ENCODE measurements around the gene SRSF7. TPM values are rescaled to one million over a fixed set of nuclear protein-coding genes. Genes with fewer than 3 reads are reported as not detected.

Gene SRSF7
- total and polyA plus RNA-seq, 12 donors = 39.8 to 248 (median 106) TPM

DNA sequence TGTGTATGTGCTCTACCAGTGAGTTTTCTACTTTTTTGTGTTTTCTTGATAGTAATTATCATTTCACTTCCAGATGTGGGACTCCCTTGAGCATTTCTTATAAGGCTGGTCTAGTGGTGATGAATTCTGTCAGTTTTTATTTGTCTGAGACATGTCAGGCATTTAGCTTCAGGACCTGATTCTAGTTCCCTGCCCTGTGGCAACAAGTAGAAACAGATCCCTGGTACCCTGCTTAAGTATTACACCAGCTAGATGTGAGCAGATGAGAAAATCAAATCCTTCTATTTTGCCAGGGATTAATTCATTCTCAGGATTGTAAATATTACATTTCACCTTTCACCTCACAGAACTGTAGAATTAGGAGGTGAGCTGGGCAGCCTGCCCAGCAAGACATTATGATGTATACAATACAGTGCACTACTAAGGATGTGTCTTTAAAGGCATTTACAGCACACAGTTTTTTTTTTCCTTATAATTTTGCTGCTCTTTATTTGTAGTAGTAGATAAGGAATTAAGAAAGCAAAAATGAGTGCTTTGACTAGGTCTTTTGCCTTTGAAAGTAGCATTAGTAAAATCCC lies 50.2 kb downstream of the SRSF7 start:
- intact Hi-C loops (cut with DNase I) = loop anchor here in 1 of 2 donors (10.0 kb wide), 1 partner anchor 106 kb away; no protein-coding TSS in a partner anchor
- DNase-seq = peak in 1 of 7 donors; percentile 41
- Histone ChIP-seq H3K27ac (peak overlapping the region in 1 of 5 donors; percentile 2), H3K4me3 (no peak overlapping the region), H3K4me1 (replicated peaks in 1 of 2) (peaks cover 4 to 16% of the 10 kb centered on the region in 2 donors), H3K9me3 (replicated peaks in 1 of 3) (no peaks in the 10 kb centered on the region), H3K27me3 (no peaks in the 10 kb centered on the region), H3K36me3 (replicated peaks in 1 of 2) (no peaks in the 10 kb centered on the region)
- TF ChIP-seq POLR2A (IDR thresholded peaks at IDR 0.05) = no peak
- TF ChIP-seq, protein P1, sequence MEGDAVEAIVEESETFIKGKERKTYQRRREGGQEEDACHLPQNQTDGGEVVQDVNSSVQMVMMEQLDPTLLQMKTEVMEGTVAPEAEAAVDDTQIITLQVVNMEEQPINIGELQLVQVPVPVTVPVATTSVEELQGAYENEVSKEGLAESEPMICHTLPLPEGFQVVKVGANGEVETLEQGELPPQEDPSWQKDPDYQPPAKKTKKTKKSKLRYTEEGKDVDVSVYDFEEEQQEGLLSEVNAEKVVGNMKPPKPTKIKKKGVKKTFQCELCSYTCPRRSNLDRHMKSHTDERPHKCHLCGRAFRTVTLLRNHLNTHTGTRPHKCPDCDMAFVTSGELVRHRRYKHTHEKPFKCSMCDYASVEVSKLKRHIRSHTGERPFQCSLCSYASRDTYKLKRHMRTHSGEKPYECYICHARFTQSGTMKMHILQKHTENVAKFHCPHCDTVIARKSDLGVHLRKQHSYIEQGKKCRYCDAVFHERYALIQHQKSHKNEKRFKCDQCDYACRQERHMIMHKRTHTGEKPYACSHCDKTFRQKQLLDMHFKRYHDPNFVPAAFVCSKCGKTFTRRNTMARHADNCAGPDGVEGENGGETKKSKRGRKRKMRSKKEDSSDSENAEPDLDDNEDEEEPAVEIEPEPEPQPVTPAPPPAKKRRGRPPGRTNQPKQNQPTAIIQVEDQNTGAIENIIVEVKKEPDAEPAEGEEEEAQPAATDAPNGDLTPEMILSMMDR (IDR thresholded peaks at IDR 0.05) = no peak

DNA sequence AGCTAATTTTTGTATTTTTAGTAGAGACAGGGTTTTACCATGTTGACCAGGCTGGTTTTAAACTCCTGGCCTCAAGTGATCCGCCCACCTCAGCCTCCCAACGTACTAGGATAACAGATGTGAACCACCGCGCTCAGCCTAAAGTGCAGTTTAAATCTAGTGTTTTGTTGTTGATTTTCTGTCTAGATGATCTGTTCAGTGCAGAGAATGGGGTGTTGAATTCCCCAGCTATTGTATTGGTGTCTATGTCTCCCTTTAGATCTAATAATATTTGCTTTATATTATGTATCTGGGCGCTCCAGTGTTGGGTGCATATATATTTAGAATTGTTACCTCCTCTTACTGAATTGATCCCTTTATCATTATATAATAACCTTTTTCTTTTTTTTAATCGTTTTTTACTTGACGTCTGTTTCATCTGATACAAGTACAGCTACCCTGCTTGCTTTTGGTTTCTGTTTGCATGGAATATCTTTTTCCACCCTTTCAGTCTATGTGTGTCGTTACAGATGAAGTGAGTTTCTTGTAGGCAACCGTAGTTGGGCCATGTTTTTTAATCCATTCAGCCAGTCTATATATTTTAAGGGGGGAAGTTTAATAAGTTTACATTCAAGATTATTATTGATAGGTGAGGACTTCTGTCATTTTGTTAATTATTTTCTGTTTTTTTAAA lies 50.9 kb downstream of the SRSF7 start:
- TF ChIP-seq, protein P1 (IDR thresholded peaks at IDR 0.05) = no peak
- TF ChIP-seq POLR2A (IDR thresholded peaks at IDR 0.05) = no peak
- H3K27me3 ChIP-seq = no peaks in the 10 kb centered on the region
- no peaks in the 10 kb centered on the region for H3K9me3 ChIP-seq (replicated peaks in 1 of 3)
- H3K36me3 ChIP-seq (replicated peaks in 1 of 2) = no peaks in the 10 kb centered on the region
- H3K4me1 ChIP-seq (replicated peaks in 1 of 2) = peaks cover 4 to 16% of the 10 kb centered on the region in 2 donors
- H3K27ac ChIP-seq = peak overlapping the region in 2 of 5 donors; percentile 13 to 22
- intact Hi-C loops (cut with DNase I) = loop anchor here in 1 of 2 donors (10.0 kb wide), 1 partner anchor 105 kb away; no protein-coding TSS in a partner anchor
- H3K4me3 ChIP-seq = no peak overlapping the region
- 79 to 86% (median 81%) methylated on average over 9 of the region's 9 CpGs for WGBS, 4 donors
- DNase-seq = peak in 1 of 7 donors; percentile 49

- Histone ChIP-seq H3K4me1 (replicated peaks in 1 of 2) (peaks cover 12 to 16% of the 10 kb centered on the region in 2 donors), H3K27ac (no peak overlapping the region), H3K27me3 (no peaks in the 10 kb centered on the region), H3K36me3 (replicated peaks in 1 of 2) (no peaks in the 10 kb centered on the region), H3K9me3 (replicated peaks in 1 of 3) (no peaks in the 10 kb centered on the region), H3K4me3 (no peak overlapping the region)
- no peak for TF ChIP-seq POLR2A (IDR thresholded peaks at IDR 0.05)
- TF ChIP-seq, protein P1 (IDR thresholded peaks at IDR 0.05) = no peak
- intact Hi-C loops (cut with DNase I) = no loop called here
- DNase-seq = peak in 1 of 7 donors; percentile 21
- WGBS, 4 donors = 91 to 99% (median 94%) methylated on average over 5 of the region's 5 CpGs
Measured at GRCh38 chr2:38698467-38699003, 52.6 kb downstream of the SRSF7 start.

DNA sequence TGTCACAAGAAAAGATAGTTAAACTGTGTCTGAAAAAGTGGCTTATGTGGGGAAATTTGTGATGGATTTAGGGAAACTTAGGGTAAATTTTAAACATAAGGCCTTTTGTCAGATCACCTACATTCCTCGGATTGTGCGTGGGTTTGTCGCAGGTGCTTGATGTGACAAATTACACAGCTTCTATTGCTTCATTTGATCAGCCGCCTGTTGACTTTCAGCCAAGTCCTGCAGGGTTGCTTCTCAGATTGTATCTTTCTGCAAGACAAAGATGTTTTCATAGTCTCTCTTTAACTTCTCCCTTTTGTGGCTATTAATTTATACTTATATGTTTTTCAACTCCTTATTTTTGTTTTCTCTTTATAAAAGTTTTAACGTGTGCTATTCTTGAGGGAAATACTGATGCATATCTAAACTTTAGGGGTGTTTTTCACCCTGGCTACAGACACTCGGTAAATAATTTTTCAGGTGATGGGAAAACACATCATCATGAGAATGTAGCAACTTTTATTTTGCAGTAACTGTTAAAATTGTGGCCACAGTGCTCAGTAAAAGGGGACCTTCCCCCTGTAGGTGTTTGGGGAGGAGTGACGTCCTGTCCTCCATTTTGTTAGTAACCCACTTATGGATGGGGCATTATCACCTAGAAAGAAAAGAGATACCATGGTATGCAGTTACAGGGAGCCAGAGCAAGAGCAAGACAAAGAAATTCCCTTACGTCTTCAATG lies 53.9 kb downstream of the SRSF7 start:
- peak; percentile 39 to 84 (median 70) for DNase-seq
- Histone ChIP-seq H3K4me1 (replicated peaks in 1 of 2) (peaks cover 21 to 29% of the 10 kb centered on the region in 2 donors), H3K27me3 (no peaks in the 10 kb centered on the region), H3K27ac (peak overlapping the region in 3 of 5 donors; percentile 37 to 70 (median 38)), H3K36me3 (replicated peaks in 1 of 2) (no peaks in the 10 kb centered on the region), H3K9me3 (replicated peaks in 1 of 3) (no peaks in the 10 kb centered on the region), H3K4me3 (no peak overlapping the region)
- intact Hi-C loops (cut with DNase I) = no loop called here
- 58 to 61% (median 60%) methylated on average over 8 of the region's 8 CpGs for WGBS, 4 donors
- TF ChIP-seq POLR2A (IDR thresholded peaks at IDR 0.05) = no peak
- TF ChIP-seq, protein P1 (IDR thresholded peaks at IDR 0.05) = no peak
